Measurements from ENCODE around the gene NCR3LG1. TPM values are rescaled to one million over a fixed set of nuclear protein-coding genes. Genes with fewer than 3 reads are reported as not detected.

NCR3LG1 gene
- total RNA-seq, 2 donors from 2014 or later, result 4.2 to 9.7 TPM

- DNase-seq (ENCODE audit: low spot score), result no peak
- no peaks in the 10 kb centered on the region for H3K36me3 ChIP-seq
- H3K27ac ChIP-seq, result no peak overlapping the region
- no peak overlapping the region for H3K4me3 ChIP-seq
- H3K4me1 ChIP-seq (ENCODE audit: control insufficient read depth in 1 of 2, low read depth in 2 of 2), result peaks cover 10 to 21% of the 10 kb centered on the region in 2 donors
- TF ChIP-seq, protein P1, sequence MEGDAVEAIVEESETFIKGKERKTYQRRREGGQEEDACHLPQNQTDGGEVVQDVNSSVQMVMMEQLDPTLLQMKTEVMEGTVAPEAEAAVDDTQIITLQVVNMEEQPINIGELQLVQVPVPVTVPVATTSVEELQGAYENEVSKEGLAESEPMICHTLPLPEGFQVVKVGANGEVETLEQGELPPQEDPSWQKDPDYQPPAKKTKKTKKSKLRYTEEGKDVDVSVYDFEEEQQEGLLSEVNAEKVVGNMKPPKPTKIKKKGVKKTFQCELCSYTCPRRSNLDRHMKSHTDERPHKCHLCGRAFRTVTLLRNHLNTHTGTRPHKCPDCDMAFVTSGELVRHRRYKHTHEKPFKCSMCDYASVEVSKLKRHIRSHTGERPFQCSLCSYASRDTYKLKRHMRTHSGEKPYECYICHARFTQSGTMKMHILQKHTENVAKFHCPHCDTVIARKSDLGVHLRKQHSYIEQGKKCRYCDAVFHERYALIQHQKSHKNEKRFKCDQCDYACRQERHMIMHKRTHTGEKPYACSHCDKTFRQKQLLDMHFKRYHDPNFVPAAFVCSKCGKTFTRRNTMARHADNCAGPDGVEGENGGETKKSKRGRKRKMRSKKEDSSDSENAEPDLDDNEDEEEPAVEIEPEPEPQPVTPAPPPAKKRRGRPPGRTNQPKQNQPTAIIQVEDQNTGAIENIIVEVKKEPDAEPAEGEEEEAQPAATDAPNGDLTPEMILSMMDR (IDR thresholded peaks at IDR 0.05), result no peak
- no peak for ATAC-seq (ENCODE audit: insufficient number of reproducible peaks, low FRiP score, low read depth)
- no peaks in the 10 kb centered on the region for H3K9me3 ChIP-seq
- H3K27me3 ChIP-seq (replicated peaks; ENCODE audit: insufficient read depth), result no peaks in the 10 kb centered on the region
Measured at GRCh38 chr11:17408026-17408425, 56.4 kb downstream of the NCR3LG1 start.

- ATAC-seq (ENCODE audit: insufficient number of reproducible peaks, low FRiP score, low read depth) (no peak), DNase-seq (ENCODE audit: low spot score) (no peak)
Measured at GRCh38 chr11:17408641-17409040, 57.0 kb downstream of the NCR3LG1 start.

GRCh38 chr11:17410606-17411379, 59.2 kb downstream of the NCR3LG1 start:
- H3K4me1 ChIP-seq (ENCODE audit: control insufficient read depth in 1 of 2, low read depth in 2 of 2), result peaks cover 5 to 13% of the 10 kb centered on the region in 2 donors
- H3K36me3 ChIP-seq, result no peaks in the 10 kb centered on the region
- ATAC-seq (ENCODE audit: insufficient number of reproducible peaks, low FRiP score, low read depth) (no peak), DNase-seq (ENCODE audit: low spot score) (no peak)
- no peaks in the 10 kb centered on the region for H3K9me3 ChIP-seq
- no peak overlapping the region for H3K4me3 ChIP-seq
- no peaks in the 10 kb centered on the region for H3K27me3 ChIP-seq (replicated peaks; ENCODE audit: insufficient read depth)
- TF ChIP-seq, protein P1 (IDR thresholded peaks at IDR 0.05), result no peak
- no peak overlapping the region for H3K27ac ChIP-seq

More at GRCh38 chr11:17408641-17409040, 57.0 kb downstream of the NCR3LG1 start:
- Histone ChIP-seq H3K27me3 (replicated peaks; ENCODE audit: insufficient read depth) (no peaks in the 10 kb centered on the region), H3K36me3 (no peaks in the 10 kb centered on the region), H3K4me1 (ENCODE audit: control insufficient read depth in 1 of 2, low read depth in 2 of 2) (peaks cover 10 to 21% of the 10 kb centered on the region in 2 donors), H3K4me3 (no peak overlapping the region), H3K9me3 (no peaks in the 10 kb centered on the region), H3K27ac (no peak overlapping the region)
- TF ChIP-seq, protein P1 (IDR thresholded peaks at IDR 0.05), result no peak

DNA sequence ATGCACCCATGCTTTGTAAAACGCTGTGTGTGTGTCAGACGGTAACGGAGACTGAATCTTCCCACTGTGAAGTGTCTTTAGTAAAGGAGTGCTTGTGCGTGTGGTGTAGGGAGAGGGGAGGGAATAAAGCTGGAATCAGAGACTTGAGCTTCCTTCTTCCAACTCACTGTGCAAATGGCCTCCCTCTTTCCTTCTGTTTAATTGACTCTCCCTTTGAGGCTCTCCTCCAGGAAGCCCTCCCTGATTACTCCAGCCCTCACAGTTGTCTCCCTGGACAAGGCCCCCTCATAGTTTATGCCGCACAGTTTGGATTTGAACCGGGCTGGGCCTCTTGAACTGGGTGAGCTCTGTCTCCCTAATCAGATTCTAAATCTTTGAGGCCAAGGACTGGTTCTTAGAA, 59.8 kb downstream of the NCR3LG1 start:
- Histone ChIP-seq H3K27ac (no peak overlapping the region), H3K4me3 (no peak overlapping the region), H3K9me3 (no peaks in the 10 kb centered on the region), H3K4me1 (ENCODE audit: control insufficient read depth in 1 of 2, low read depth in 2 of 2) (peaks cover 0 to 7% of the 10 kb centered on the region in 2 donors), H3K27me3 (replicated peaks; ENCODE audit: insufficient read depth) (no peaks in the 10 kb centered on the region), H3K36me3 (no peaks in the 10 kb centered on the region)
- ATAC-seq (ENCODE audit: insufficient number of reproducible peaks, low FRiP score, low read depth) (no peak), DNase-seq (ENCODE audit: low spot score) (no peak)
- TF ChIP-seq, protein P1 (IDR thresholded peaks at IDR 0.05), result no peak

GRCh38 chr11:17412488-17413180, 61.0 kb downstream of the NCR3LG1 start:
- Histone ChIP-seq H3K27ac (no peak overlapping the region), H3K36me3 (no peaks in the 10 kb centered on the region), H3K27me3 (replicated peaks; ENCODE audit: insufficient read depth) (no peaks in the 10 kb centered on the region), H3K9me3 (no peaks in the 10 kb centered on the region), H3K4me3 (no peak overlapping the region), H3K4me1 (ENCODE audit: control insufficient read depth in 1 of 2, low read depth in 2 of 2) (no peaks in the 10 kb centered on the region)
- ATAC-seq (ENCODE audit: insufficient number of reproducible peaks, low FRiP score, low read depth) (no peak), DNase-seq (ENCODE audit: low spot score) (no peak)
- TF ChIP-seq, protein P1 (IDR thresholded peaks at IDR 0.05), result no peak

Data from thoracic aorta (tissue), 2 donors.